Caco-2 (cell line): ENCODE measurements around the gene MPIG6B. TPM values are rescaled to one million over a fixed set of nuclear protein-coding genes. Genes with fewer than 3 reads are reported as not detected.

Experiments used
- BruUV-seq: library from RNA; stranded (reverse); fragments of 400-500 nt; replicated peaks from 2 replicates; lab custom pipeline; 2021; lab: Mats Ljungman, UMichigan
- CTCF ChIA-PET: fragments of 300-600 bp; sonication (Branson Sonifier 250); formaldehyde crosslinking; loops from one replicate; lab custom pipeline; 2022; ENCODE audit warnings: antibody characterized with exemption; lab: Charles Lee
- POLR2A ChIA-PET: fragments of 300-600 bp; sonication (Branson Sonifier 250); formaldehyde crosslinking; loops from one replicate; lab custom pipeline; 2022; ENCODE audit warnings: antibody characterized with exemption; lab: Charles Lee
- DNase-seq, 2 experiments: peaks; one replicate each; pipeline versions ENCODE4 v3.0.0 to v3.0.0-alpha.2; 2020 to 2022
- H3K27me3 ChIP-seq: replicated peaks from 2 replicates; pipeline ENCODE4 v1.6.0; 2011; ENCODE audit warnings: low read length; ENCODE audit not compliant: control insufficient read depth, insufficient read depth
- H3K36me3 ChIP-seq: 2 replicates; pipeline ENCODE4 v1.5.1; 2011; ENCODE audit warnings: low read length; ENCODE audit not compliant: control insufficient read depth, insufficient read depth
- H3K4me1 ChIP-seq: fragments of 250-450 bp; sonication (Bioruptor Pico); 2 replicates; pipeline ENCODE4 v1.5.1; 2020; ENCODE audit warnings: mild to moderate bottlenecking
- H3K4me3 ChIP-seq: 2 replicates; pipeline ENCODE4 v1.5.1; 2011; ENCODE audit warnings: low read depth, mild to moderate bottlenecking, control low read depth, low read length
- H3K9me3 ChIP-seq: fragments of 250-450 bp; sonication (Bioruptor Pico); 2 replicates; pipeline ENCODE4 v1.5.1; 2020; ENCODE audit warnings: mild to moderate bottlenecking, moderate library complexity
- H3K27ac Mint-ChIP-seq: one replicate; pipeline ENCODE4 v1.8.0; 2022; ENCODE audit warnings: mixed read lengths; ENCODE audit not compliant: unreplicated experiment
- H3K27me3 Mint-ChIP-seq: one replicate; pipeline ENCODE4 v1.8.0; 2022; ENCODE audit warnings: mixed read lengths; ENCODE audit not compliant: insufficient read depth, unreplicated experiment
- H3K36me3 Mint-ChIP-seq: one replicate; pipeline ENCODE4 v1.8.0; 2022; ENCODE audit warnings: mild to moderate bottlenecking, mixed read lengths; ENCODE audit not compliant: insufficient read depth, unreplicated experiment
- H3K4me1 Mint-ChIP-seq: one replicate; pipeline ENCODE4 v1.8.0; 2022; ENCODE audit warnings: low read depth, mixed read lengths; ENCODE audit not compliant: unreplicated experiment
- H3K4me3 Mint-ChIP-seq: one replicate; pipeline ENCODE4 v1.8.0; 2022; ENCODE audit warnings: mild to moderate bottlenecking, moderate library complexity, mixed read lengths; ENCODE audit not compliant: unreplicated experiment
- H3K9me3 Mint-ChIP-seq: one replicate; pipeline ENCODE4 v1.8.0; 2022; ENCODE audit warnings: mixed read lengths; ENCODE audit not compliant: unreplicated experiment
- CTCF ChIP-seq, 2 experiments: fragments of 200-600 bp in 1 of 2; IDR thresholded peaks; 1 replicate in 1 of 2; 2 replicates in 1 of 2; pipeline versions ENCODE4 v1.5.1 to v1.8.0; 2011 to 2022; ENCODE audit warnings: antibody characterized with exemption in 1 of 2, control low read depth in 1 of 2, inconsistent platforms in 1 of 2, low read depth in 1 of 2, low read length in 1 of 2, mild to moderate bottlenecking in 1 of 2, moderate library complexity in 1 of 2; ENCODE audit not compliant: insufficient read depth in 1 of 2, severe bottlenecking in 1 of 2, unreplicated experiment in 1 of 2
- intact Hi-C: fragments of 100-400 bp; cut with micrococcal nuclease; formaldehyde crosslinking; loops from one replicate; pipeline ENCODE4 v1.10.0; 2022; ENCODE audit not compliant: unreplicated experiment
- total RNA-seq: library from RNA; stranded (reverse); gene quantifications from 2 replicates; pipeline ENCODE4 v1.2.3, GENCODE V29; 2022

MPIG6B gene
- total RNA-seq, 1 experiment from 2014 or later, result not detected

GRCh38 chr6:31734821-31735406 is 11.7 kb downstream of the MPIG6B start:
- Mint-ChIP-seq H3K9me3 (no peaks in the 10 kb centered on the region), H3K36me3 (peaks cover 92% of the 10 kb centered on the region), H3K27ac (peak overlapping the region; percentile 98), H3K27me3 (no peaks in the 10 kb centered on the region), H3K4me1 (peaks cover 42% of the 10 kb centered on the region), H3K4me3 (peak overlapping the region; percentile 95)
- no peak for TF ChIP-seq CTCF (IDR thresholded peaks at IDR 0.05; ENCODE audit: insufficient read depth in 1 of 2, low read depth in 1 of 2, low read length in 1 of 2, severe bottlenecking in 1 of 2, unreplicated experiment in 1 of 2)
- H3K4me3 ChIP-seq, result peak overlapping the region; percentile 71
- intact Hi-C loops, result loop anchor here (5.0 kb wide), 3 partner anchors 33 to 188 kb away; partner anchors contain the start of genes ABHD16A, ATP6V1G2, CSNK2B and LY6G5B
- peaks cover 4% of the 10 kb centered on the region; the same call in 1 of the 2 replicates for H3K36me3 ChIP-seq
- peak; percentile 51 to 53 for DNase-seq
- ChIA-PET CTCF (interaction anchor here (0.9 kb wide), 1 partner anchor 35 kb away, joined by 5 read pairs; no protein-coding TSS in a partner anchor), POLR2A (interaction anchor here (0.6 to 0.7 kb wide), 3 partner anchors 11 to 32 kb away, joined by 3 to 6 read pairs (median 4); partner anchors contain the start of gene ABHD16A)
- BruUV-seq, result no TSS peak
- H3K9me3 ChIP-seq, result no peaks in the 10 kb centered on the region
- peaks cover 34% of the 10 kb centered on the region for H3K4me1 ChIP-seq
- H3K27me3 ChIP-seq, result no peaks in the 10 kb centered on the region

GRCh38 chr6:31736021-31736767 is 13.0 kb downstream of the MPIG6B start, which contains the start of gene CLIC1:
Gene CLIC1, minus strand, starts transcription at chr6:31736530. Its CDS starts 230 bp downstream, at chr6:31736300.
- Histone ChIP-seq H3K36me3 (0 out of 2 replicates have a peak, but pooled peaks cover 4% of the 10 kb centered on the region), H3K4me3 (peak within 1 kb of the TSS; percentile 71), H3K27me3 (no peaks in the 10 kb centered on the region), H3K4me1 (peaks cover 31% of the 10 kb centered on the region), H3K9me3 (no peaks in the 10 kb centered on the region)
- Mint-ChIP-seq H3K9me3 (no peaks in the 10 kb centered on the region), H3K27ac (peak within 1 kb of the TSS; percentile 98), H3K4me3 (peak within 1 kb of the TSS; percentile 95), H3K4me1 (peaks cover 31% of the 10 kb centered on the region), H3K27me3 (no peaks in the 10 kb centered on the region), H3K36me3 (peaks cover 84% of the 10 kb centered on the region)
- TSS peak; percentile 29 for BruUV-seq
- intact Hi-C loops, result loop anchor here (2.0 to 5.0 kb wide), 4 partner anchors 34 to 189 kb away; partner anchors contain the start of genes ABHD16A, ATP6V1G2, CSNK2B and HSPA1B
- POLR2A ChIA-PET, result interaction anchor here (0.6 to 2.2 kb wide), 7 partner anchors 22 to 194 kb away, joined by 3 to 19 read pairs (median 3); partner anchors contain the start of genes ABHD16A, DDX39B, HSPA1A and HSPA1B
- peak; percentile 90 to 91 for DNase-seq
- CTCF ChIA-PET, result interaction anchor here (0.6 to 3.8 kb wide), 6 partner anchors 33 to 1528 kb away, joined by 3 to 32 read pairs (median 4); partner anchors contain the start of genes LY6G5C and NEU1
- no peak for TF ChIP-seq CTCF (IDR thresholded peaks at IDR 0.05; ENCODE audit: insufficient read depth in 1 of 2, low read depth in 1 of 2, low read length in 1 of 2, severe bottlenecking in 1 of 2, unreplicated experiment in 1 of 2)
